ENCODE results near the gene HOXD10.

- TF ChIP-seq, protein P1, sequence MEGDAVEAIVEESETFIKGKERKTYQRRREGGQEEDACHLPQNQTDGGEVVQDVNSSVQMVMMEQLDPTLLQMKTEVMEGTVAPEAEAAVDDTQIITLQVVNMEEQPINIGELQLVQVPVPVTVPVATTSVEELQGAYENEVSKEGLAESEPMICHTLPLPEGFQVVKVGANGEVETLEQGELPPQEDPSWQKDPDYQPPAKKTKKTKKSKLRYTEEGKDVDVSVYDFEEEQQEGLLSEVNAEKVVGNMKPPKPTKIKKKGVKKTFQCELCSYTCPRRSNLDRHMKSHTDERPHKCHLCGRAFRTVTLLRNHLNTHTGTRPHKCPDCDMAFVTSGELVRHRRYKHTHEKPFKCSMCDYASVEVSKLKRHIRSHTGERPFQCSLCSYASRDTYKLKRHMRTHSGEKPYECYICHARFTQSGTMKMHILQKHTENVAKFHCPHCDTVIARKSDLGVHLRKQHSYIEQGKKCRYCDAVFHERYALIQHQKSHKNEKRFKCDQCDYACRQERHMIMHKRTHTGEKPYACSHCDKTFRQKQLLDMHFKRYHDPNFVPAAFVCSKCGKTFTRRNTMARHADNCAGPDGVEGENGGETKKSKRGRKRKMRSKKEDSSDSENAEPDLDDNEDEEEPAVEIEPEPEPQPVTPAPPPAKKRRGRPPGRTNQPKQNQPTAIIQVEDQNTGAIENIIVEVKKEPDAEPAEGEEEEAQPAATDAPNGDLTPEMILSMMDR (IDR thresholded peaks at IDR 0.05): no peak
- TF ChIP-seq EP300 (IDR thresholded peaks at IDR 0.05): no peak
Measured at GRCh38 chr2:176156301-176156806, 39.8 kb downstream of the HOXD10 start.

Data from ovary (tissue), 3 donors.